Esophagus (tissue), 2 donors: ENCODE data around the gene MYLK4. TPM values are rescaled to one million over a fixed set of nuclear protein-coding genes. Genes with fewer than 3 reads are reported as not detected.

Experiments
- H3K27ac ChIP-seq, 2 donors: one replicate each; pipeline ENCODE4 v1.5.1; 2013; ENCODE audit warnings: low read depth in 2 of 2, mild to moderate bottlenecking in 2 of 2, inconsistent platforms in 1 of 2, low read length in 1 of 2, moderate library complexity in 1 of 2
- H3K27me3 ChIP-seq, 2 donors: one replicate each; pipeline ENCODE4 v1.6.1; 2013; ENCODE audit warnings: low read length in 2 of 2, control low read depth in 1 of 2, mild to moderate bottlenecking in 1 of 2; ENCODE audit not compliant: insufficient read depth in 2 of 2, control insufficient read depth in 1 of 2
- H3K36me3 ChIP-seq, 2 donors: one replicate each; pipeline ENCODE4 v1.6.1; 2013; ENCODE audit warnings: low read length in 1 of 2; ENCODE audit not compliant: control insufficient read depth in 2 of 2, insufficient read depth in 2 of 2
- H3K4me1 ChIP-seq, 2 donors: one replicate each; pipeline ENCODE4 v1.6.1; 2013; ENCODE audit warnings: low read length in 1 of 2; ENCODE audit not compliant: control insufficient read depth in 2 of 2, insufficient read depth in 2 of 2
- H3K4me3 ChIP-seq, 2 donors: one replicate each; pipeline ENCODE4 v1.5.1; 2013; ENCODE audit warnings: low read length in 2 of 2, mild to moderate bottlenecking in 2 of 2, low read depth in 1 of 2, moderate library complexity in 1 of 2
- H3K9me3 ChIP-seq, 2 donors: one replicate each; pipeline ENCODE4 v1.6.1; 2013; ENCODE audit warnings: mild to moderate bottlenecking in 2 of 2, low read depth in 1 of 2, low read length in 1 of 2, moderate library complexity in 1 of 2; ENCODE audit not compliant: control insufficient read depth in 2 of 2, insufficient read depth in 1 of 2
- WGBS, 2 donors: extraction: QIAGEN DNeasy Blood & Tissue Kit; methylation state at CpG; one replicate each; pipeline ENCODE4 v1.1.7; 2013; 5-methylcytosine and 5-hydroxymethylcytosine counted together
- polyA plus RNA-seq, 2 donors: library from polyadenylated mRNA; stranded (reverse); fragments of 200-250 nt; gene quantifications; one replicate each; pipeline ENCODE4 v1.2.3, GENCODE V29; 2013
- donor health status: healthy with polysubstance abuse.
- donor health status: Bipolar disorder and iron deficiency.

Gene MYLK4
- polyA plus RNA-seq, 2 donors: 0.59 to 0.75 TPM

DNA sequence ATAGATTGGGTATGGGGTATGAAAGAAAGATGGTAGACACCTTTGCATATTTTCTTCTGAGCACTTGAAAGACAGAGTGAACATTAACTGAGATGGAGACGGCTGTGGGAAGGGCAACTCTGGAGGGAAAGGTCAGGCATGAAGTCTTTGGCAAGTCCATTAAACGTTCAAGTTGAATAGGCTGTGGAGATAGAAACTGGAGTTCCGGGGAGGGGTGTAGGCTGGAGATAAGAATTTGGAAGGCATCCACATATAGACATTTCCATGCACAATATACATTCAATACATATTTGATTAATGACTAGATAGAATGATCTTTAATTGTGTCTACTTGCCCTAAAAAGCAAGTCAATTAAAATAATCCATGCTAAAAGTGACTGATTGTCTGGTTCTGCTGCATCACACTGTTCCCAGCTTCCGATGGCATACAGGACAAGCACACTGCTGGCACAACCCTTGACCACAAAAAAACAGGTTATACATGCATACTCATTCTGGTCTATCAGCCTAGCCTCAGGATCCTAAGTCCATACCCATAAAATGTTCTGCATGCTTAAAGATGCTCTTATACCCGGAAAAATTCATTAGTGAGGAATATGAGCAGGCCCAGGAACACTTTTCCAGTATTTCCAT, 1.9 kb upstream of the MYLK4 start:
- H3K4me1 ChIP-seq: no peaks in the 10 kb centered on the region
- 76 to 83% methylated on average over 5 of the region's 5 CpGs for WGBS, 2 donors
- no peak overlapping the region for H3K4me3 ChIP-seq
- no peaks in the 10 kb centered on the region for H3K9me3 ChIP-seq
- H3K36me3 ChIP-seq: no peaks in the 10 kb centered on the region
- H3K27me3 ChIP-seq: no peaks in the 10 kb centered on the region
- no peak overlapping the region for H3K27ac ChIP-seq

DNA sequence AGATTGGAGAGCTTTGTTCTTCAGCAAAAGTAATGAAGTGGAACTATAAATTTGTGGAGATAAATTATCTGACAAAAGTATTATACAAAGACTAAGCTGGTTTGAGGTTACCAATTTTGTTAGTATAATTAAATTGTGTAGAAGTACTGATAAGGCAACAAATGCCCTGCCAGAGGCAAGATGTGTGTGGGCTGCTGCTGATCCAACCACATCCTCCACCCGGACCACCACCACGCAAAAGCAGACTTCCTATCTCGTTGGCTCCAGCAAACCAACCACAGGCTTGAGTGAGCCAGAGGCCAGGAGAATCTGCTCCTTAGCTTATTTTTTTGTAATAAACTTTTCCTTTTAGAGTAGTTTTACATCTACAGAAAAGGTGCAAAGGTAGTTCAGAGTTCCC, 1.1 kb upstream of the MYLK4 start:
- H3K27ac ChIP-seq: no peak overlapping the region
- no peaks in the 10 kb centered on the region for H3K27me3 ChIP-seq
- WGBS, 2 donors: 75 to 80% methylated on average over 3 of the region's 3 CpGs
- no peak overlapping the region for H3K4me3 ChIP-seq
- H3K9me3 ChIP-seq: no peaks in the 10 kb centered on the region
- H3K36me3 ChIP-seq: no peaks in the 10 kb centered on the region
- H3K4me1 ChIP-seq: no peaks in the 10 kb centered on the region

GRCh38 chr6:2749969-2750600, 637 bp downstream of the MYLK4 start:
- Histone ChIP-seq H3K4me1 (no peaks in the 10 kb centered on the region), H3K27me3 (no peaks in the 10 kb centered on the region), H3K4me3 (no peak overlapping the region), H3K9me3 (no peaks in the 10 kb centered on the region), H3K27ac (no peak overlapping the region), H3K36me3 (no peaks in the 10 kb centered on the region)
- WGBS, 2 donors: 13 to 18% methylated on average over 11 of the region's 11 CpGs

DNA sequence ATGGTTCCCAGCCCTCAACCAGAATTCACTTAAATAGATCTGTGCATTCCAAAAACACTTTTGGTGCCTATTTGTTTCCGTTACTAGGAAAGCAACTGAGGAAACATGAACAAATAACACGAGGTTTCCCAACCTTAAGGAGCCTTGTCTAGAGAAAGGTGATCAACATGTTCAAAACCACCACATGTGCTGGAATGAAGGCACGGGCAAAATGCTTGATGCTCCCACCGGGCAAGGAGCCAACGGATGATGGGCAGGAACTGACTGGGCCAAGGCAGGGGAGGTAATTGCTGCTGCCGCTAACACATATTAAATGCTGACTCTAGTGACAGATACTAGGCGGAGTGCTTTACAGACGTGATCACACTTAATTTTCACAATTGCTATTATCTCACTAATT, 2.5 kb downstream of the MYLK4 start:
- Histone ChIP-seq H3K27me3 (no peaks in the 10 kb centered on the region), H3K4me1 (no peaks in the 10 kb centered on the region), H3K36me3 (no peaks in the 10 kb centered on the region), H3K27ac (no peak overlapping the region), H3K9me3 (no peaks in the 10 kb centered on the region), H3K4me3 (no peak overlapping the region)
- WGBS, 2 donors: 83 to 85% methylated on average over 8 of the region's 8 CpGs

DNA sequence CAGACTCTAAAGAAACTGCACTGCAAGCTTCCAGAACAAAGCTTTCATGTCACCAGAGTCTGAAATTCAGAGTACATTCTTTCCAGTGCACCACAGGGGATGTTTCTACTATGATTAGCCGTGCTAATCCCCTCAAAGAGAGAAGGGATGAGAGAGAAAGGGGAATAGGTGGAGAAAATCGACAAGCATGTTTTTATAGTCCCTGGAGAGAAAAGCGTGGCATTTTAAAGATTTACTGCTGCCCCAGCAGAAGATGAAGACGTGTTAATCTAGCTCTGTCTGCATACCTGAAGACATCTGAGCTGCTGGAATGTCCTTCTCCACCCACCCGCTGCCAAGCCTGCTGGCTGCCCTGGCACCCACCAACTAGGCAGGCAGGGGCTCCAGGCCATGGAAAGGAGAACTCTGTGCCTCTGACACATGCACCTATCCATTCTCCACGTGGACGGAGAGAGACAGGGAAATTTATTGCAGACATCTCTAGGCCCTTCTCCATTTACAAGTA, 4.1 kb downstream of the MYLK4 start:
- no peak overlapping the region for H3K27ac ChIP-seq
- H3K4me1 ChIP-seq: no peaks in the 10 kb centered on the region
- H3K9me3 ChIP-seq: no peaks in the 10 kb centered on the region
- no peaks in the 10 kb centered on the region for H3K36me3 ChIP-seq
- WGBS, 2 donors: 71 to 73% methylated on average over 7 of the region's 7 CpGs
- no peaks in the 10 kb centered on the region for H3K27me3 ChIP-seq
- no peak overlapping the region for H3K4me3 ChIP-seq

- Histone ChIP-seq H3K4me3 (no peak overlapping the region), H3K4me1 (no peaks in the 10 kb centered on the region), H3K27ac (no peak overlapping the region), H3K9me3 (no peaks in the 10 kb centered on the region), H3K36me3 (no peaks in the 10 kb centered on the region), H3K27me3 (no peaks in the 10 kb centered on the region)
- 86 to 93% methylated on average over 4 of the region's 4 CpGs for WGBS, 2 donors
These were observed 5.5 kb downstream of the MYLK4 start for GRCh38 chr6:2745246-2745645.

- H3K9me3 ChIP-seq: no peaks in the 10 kb centered on the region
- H3K27ac ChIP-seq: no peak overlapping the region
- H3K27me3 ChIP-seq: no peaks in the 10 kb centered on the region
- H3K4me1 ChIP-seq: no peaks in the 10 kb centered on the region
- no peak overlapping the region for H3K4me3 ChIP-seq
- H3K36me3 ChIP-seq: no peaks in the 10 kb centered on the region
- 95% methylated on average over 8 of the region's 8 CpGs for WGBS, 2 donors
These were observed 5.9 kb downstream of the MYLK4 start for GRCh38 chr6:2744778-2745177.

DNA sequence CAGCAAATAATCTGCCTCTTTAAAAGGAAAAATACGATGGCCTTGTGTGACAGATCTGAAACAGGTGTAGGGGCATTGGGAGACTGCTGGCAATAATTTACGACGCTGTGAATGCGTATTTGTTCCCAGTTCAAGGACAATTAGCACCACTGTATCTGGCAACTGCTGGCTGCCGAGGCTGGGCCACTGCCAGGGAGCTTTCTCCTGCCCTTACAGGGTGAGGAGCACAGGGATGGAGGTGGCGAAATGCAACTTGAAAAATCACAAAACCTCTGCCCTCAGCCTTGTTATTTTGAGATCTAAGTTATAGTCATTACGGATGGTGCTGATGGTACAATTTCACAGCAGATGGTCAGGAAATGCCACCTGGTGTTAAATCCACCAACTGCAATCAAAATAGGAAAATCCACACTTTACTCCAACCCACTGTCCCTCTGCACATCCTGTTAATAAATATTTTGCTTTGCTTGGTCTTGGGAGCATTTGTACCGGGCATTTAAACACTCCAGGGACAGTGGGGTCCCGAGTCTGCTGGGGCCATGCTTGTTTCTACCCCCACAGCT, 6.4 kb downstream of the MYLK4 start:
- Histone ChIP-seq H3K4me3 (no peak overlapping the region), H3K27ac (no peak overlapping the region), H3K27me3 (no peaks in the 10 kb centered on the region), H3K36me3 (no peaks in the 10 kb centered on the region), H3K9me3 (no peaks in the 10 kb centered on the region), H3K4me1 (no peaks in the 10 kb centered on the region)
- WGBS, 2 donors: 64 to 79% methylated on average over 9 of the region's 9 CpGs

DNA sequence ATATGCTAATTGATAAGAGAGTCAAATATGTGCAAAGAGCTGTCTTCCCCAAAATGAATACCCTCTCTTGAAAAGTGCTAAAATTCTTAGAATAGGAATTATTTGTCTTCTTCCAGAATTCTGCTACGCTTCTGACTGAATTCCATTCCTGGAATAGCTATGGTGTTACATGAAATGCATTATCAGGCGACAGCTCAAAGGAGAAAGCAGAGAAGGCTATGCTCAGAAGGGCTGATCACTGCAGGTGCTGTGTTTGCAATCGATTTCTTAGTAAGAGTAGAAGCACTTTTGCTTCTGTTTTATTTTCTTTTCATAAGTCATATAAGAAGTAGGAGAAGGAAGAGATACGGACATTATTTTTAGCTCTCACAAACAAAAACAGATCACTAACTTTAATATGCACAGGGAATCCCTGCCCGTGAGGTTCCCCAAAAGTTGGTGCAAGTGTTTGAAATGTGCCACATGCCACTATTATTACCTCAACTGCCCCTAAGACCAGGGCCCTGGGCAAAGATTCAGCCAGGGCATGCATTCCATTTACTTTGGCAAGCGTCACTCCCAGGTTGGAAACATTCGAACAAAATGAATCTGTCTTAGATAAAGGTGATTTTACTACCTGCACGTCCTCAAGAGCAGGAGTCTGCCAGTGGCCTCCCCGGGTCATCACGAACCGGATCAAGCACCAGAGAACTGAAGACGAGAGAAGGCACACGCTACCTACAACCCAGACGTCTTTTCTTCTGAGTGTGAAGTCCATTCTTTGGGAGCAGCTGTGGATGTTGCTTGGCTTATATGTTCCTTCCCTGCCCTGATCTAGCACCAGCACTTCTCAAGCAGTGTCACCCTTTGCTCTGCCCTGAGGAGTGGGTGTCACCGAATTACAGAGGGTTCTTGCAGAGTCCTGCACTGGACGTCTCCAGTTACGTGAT, 7.2 kb downstream of the MYLK4 start:
- no peak overlapping the region for H3K4me3 ChIP-seq
- no peaks in the 10 kb centered on the region for H3K36me3 ChIP-seq
- no peaks in the 10 kb centered on the region for H3K9me3 ChIP-seq
- no peaks in the 10 kb centered on the region for H3K27me3 ChIP-seq
- 70 to 82% methylated on average over 17 of the region's 17 CpGs for WGBS, 2 donors
- no peaks in the 10 kb centered on the region for H3K4me1 ChIP-seq
- no peak overlapping the region for H3K27ac ChIP-seq
